Measurements from ENCODE around the gene COX7B2.

Gene COX7B2

GRCh38 chr4:46870411-46870810, 38.6 kb downstream of the COX7B2 start:
- H3K4me3 ChIP-seq (ENCODE audit: insufficient read depth, low read length, poor library complexity, severe bottlenecking) = no peak overlapping the region
- no peak overlapping the region for H3K27ac ChIP-seq (ENCODE audit: low read depth, low read length)
- no peaks in the 10 kb centered on the region for H3F3A ChIP-seq (ENCODE audit: insufficient read depth)
- no peaks in the 10 kb centered on the region for H4K20me1 ChIP-seq (ENCODE audit: low read depth, low read length)
- no peak overlapping the region for H2AFZ ChIP-seq (ENCODE audit: low read depth, low read length, severe bottlenecking)
- no peak overlapping the region for H3K9ac ChIP-seq (ENCODE audit: low read length)
- no peaks in the 10 kb centered on the region for H3K9me3 ChIP-seq (ENCODE audit: insufficient read depth, low read length)
- H3K4me2 ChIP-seq (ENCODE audit: low read depth, low read length, poor library complexity, severe bottlenecking) = no peak overlapping the region
- H3K27me3 ChIP-seq (ENCODE audit: low read length) = no peaks in the 10 kb centered on the region
- H3K36me3 ChIP-seq (ENCODE audit: low read length) = no peaks in the 10 kb centered on the region
- H3K79me2 ChIP-seq (ENCODE audit: insufficient read depth, low read length) = no peaks in the 10 kb centered on the region
- no peaks in the 10 kb centered on the region for H3K9me2 ChIP-seq (replicated peaks; ENCODE audit: insufficient read depth, low read length)
- TF ChIP-seq CTCF (IDR thresholded peaks at IDR 0.05; ENCODE audit: insufficient read depth, low read length, poor library complexity, severe bottlenecking) (no peak), EZH2phosphoT487 (conservative IDR thresholded peaks at IDR 0.05; ENCODE audit: low read length) (no peak)

GRCh38 chr4:46856333-46856732, 52.7 kb downstream of the COX7B2 start:
- H3K9me3 ChIP-seq (ENCODE audit: insufficient read depth, low read length) = no peaks in the 10 kb centered on the region
- H3K9me2 ChIP-seq (replicated peaks; ENCODE audit: insufficient read depth, low read length) = no peaks in the 10 kb centered on the region
- no peaks in the 10 kb centered on the region for H3F3A ChIP-seq (ENCODE audit: insufficient read depth)
- no peak overlapping the region for H3K4me2 ChIP-seq (ENCODE audit: low read depth, low read length, poor library complexity, severe bottlenecking)
- no peaks in the 10 kb centered on the region for H3K79me2 ChIP-seq (ENCODE audit: insufficient read depth, low read length)
- no peaks in the 10 kb centered on the region for H4K20me1 ChIP-seq (ENCODE audit: low read depth, low read length)
- H3K27ac ChIP-seq (ENCODE audit: low read depth, low read length) = no peak overlapping the region
- no peak overlapping the region for H3K4me3 ChIP-seq (ENCODE audit: insufficient read depth, low read length, poor library complexity, severe bottlenecking)
- H3K27me3 ChIP-seq (ENCODE audit: low read length) = no peaks in the 10 kb centered on the region
- TF ChIP-seq CTCF (IDR thresholded peaks at IDR 0.05; ENCODE audit: insufficient read depth, low read length, poor library complexity, severe bottlenecking) (no peak), EZH2phosphoT487 (conservative IDR thresholded peaks at IDR 0.05; ENCODE audit: low read length) (no peak)
- H3K36me3 ChIP-seq (ENCODE audit: low read length) = no peaks in the 10 kb centered on the region
- H3K9ac ChIP-seq (ENCODE audit: low read length) = no peak overlapping the region
- H2AFZ ChIP-seq (ENCODE audit: low read depth, low read length, severe bottlenecking) = no peak overlapping the region

- Histone ChIP-seq H3K79me2 (ENCODE audit: insufficient read depth, low read length) (no peaks in the 10 kb centered on the region), H3K27me3 (ENCODE audit: low read length) (no peaks in the 10 kb centered on the region), H3K36me3 (ENCODE audit: low read length) (no peaks in the 10 kb centered on the region), H3K4me2 (ENCODE audit: low read depth, low read length, poor library complexity, severe bottlenecking) (no peak overlapping the region), H3K27ac (ENCODE audit: low read depth, low read length) (no peak overlapping the region), H3F3A (ENCODE audit: insufficient read depth) (no peaks in the 10 kb centered on the region), H4K20me1 (ENCODE audit: low read depth, low read length) (no peaks in the 10 kb centered on the region), H3K9me3 (ENCODE audit: insufficient read depth, low read length) (no peaks in the 10 kb centered on the region), H3K4me3 (ENCODE audit: insufficient read depth, low read length, poor library complexity, severe bottlenecking) (no peak overlapping the region), H2AFZ (ENCODE audit: low read depth, low read length, severe bottlenecking) (no peak overlapping the region), H3K9me2 (replicated peaks; ENCODE audit: insufficient read depth, low read length) (no peaks in the 10 kb centered on the region), H3K9ac (ENCODE audit: low read length) (no peak overlapping the region)
- TF ChIP-seq EZH2phosphoT487 (conservative IDR thresholded peaks at IDR 0.05; ENCODE audit: low read length) (no peak), CTCF (IDR thresholded peaks at IDR 0.05; ENCODE audit: insufficient read depth, low read length, poor library complexity, severe bottlenecking) (no peak)
Measured at GRCh38 chr4:46852800-46853199, 56.2 kb downstream of the COX7B2 start.

Data from SU-DHL-6 (cell line).